RWPE1 (cell line): ENCODE data around the gene SLCO1A2.

Experiments used
- CTCF ChIA-PET: fragments of 350-600 bp; sonication (Branson Sonifier 250); formaldehyde crosslinking; extraction: SDS; loops from one replicate; lab custom pipeline; 2021; lab: Yijun Ruan, JAX
- POLR2A ChIA-PET: fragments of 400-600 bp; formaldehyde crosslinking; extraction: SDS; loops from one replicate; lab custom pipeline; 2020; ENCODE audit warnings: antibody characterized with exemption; ENCODE audit not compliant: low non-redundant PET; lab: Yijun Ruan, JAX
- DNase-seq: peaks from one replicate; pipeline ENCODE4 v3.0.0; 2012; ENCODE audit warnings: low spot score
- H3K27ac ChIP-seq: fragments of 450-650 bp; 2 replicates; pipeline ENCODE4 v1.5.1; 2017
- TF ChIP-seq, protein P1 (sequence below): fragments of 450-650 bp; conservative IDR thresholded peaks from 2 replicates; pipeline ENCODE4 v1.5.1; 2017; ENCODE audit warnings: low read depth, mild to moderate bottlenecking

The SLCO1A2 gene

DNA sequence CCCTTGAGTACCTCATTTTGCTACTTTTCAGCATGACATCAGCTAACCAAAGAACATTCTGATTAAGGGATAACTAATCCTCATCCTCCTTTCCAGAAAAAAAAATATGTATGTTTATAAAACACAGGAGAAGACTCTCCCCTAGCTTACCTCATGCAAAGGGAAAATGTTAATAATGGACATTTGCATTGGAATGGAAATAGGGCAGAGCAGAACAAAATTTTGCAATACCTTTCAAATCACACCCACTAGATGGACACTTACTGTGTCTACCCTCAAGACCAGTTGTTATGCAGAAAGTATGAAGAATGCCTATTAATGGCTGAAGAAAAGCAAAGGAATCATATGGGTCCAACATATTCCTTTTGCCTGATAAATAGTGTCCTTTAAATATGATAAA is 8.9 kb upstream of the SLCO1A2 start:
- TF ChIP-seq, protein P1, sequence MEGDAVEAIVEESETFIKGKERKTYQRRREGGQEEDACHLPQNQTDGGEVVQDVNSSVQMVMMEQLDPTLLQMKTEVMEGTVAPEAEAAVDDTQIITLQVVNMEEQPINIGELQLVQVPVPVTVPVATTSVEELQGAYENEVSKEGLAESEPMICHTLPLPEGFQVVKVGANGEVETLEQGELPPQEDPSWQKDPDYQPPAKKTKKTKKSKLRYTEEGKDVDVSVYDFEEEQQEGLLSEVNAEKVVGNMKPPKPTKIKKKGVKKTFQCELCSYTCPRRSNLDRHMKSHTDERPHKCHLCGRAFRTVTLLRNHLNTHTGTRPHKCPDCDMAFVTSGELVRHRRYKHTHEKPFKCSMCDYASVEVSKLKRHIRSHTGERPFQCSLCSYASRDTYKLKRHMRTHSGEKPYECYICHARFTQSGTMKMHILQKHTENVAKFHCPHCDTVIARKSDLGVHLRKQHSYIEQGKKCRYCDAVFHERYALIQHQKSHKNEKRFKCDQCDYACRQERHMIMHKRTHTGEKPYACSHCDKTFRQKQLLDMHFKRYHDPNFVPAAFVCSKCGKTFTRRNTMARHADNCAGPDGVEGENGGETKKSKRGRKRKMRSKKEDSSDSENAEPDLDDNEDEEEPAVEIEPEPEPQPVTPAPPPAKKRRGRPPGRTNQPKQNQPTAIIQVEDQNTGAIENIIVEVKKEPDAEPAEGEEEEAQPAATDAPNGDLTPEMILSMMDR: no peak
- ChIA-PET CTCF (no interaction called here), POLR2A (no interaction called here)
- no peak overlapping the region for H3K27ac ChIP-seq
- no peak for DNase-seq

DNA sequence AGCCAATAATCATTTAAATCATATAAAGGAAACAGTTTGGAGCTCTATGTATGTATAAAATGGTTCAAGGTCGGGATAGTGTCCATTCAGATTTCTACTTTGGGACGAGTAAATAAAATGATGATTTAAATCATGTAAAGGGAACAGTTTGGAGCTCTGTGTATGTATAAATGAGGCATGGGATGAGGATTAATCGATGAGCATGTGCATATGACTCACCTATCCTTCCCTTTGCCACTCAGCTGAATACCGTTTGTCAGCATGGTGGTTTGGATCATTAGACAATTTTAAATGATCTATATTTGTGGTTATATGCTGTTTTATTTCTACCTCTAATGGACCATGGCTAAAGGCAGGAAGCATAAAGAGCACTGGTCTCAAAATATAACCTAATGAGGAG is 7.1 kb upstream of the SLCO1A2 start:
- no peak overlapping the region for H3K27ac ChIP-seq
- ChIA-PET POLR2A (no interaction called here), CTCF (no interaction called here)
- TF ChIP-seq, protein P1: no peak
- DNase-seq: no peak

DNA sequence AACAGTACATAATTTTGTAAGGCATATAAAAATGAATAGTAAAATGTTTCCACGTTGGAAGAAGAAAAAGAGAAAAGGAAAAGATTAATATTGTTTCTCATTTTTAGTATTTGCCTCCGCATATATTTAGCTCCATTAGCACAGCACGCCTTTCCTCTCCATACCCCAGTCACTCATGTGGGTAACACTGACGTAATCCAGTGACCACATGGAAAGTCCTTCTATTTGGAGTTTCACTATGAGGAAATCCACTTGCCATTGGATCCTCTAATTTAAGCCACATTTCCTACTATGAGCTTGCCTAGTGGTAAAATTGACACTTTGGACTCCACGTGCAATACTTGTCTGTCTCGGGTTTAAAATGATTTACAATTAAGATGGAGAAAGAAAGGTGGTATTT is 5.7 kb upstream of the SLCO1A2 start:
- ChIA-PET CTCF (no interaction called here), POLR2A (no interaction called here)
- TF ChIP-seq, protein P1: no peak
- H3K27ac ChIP-seq: no peak overlapping the region
- no peak for DNase-seq

DNA sequence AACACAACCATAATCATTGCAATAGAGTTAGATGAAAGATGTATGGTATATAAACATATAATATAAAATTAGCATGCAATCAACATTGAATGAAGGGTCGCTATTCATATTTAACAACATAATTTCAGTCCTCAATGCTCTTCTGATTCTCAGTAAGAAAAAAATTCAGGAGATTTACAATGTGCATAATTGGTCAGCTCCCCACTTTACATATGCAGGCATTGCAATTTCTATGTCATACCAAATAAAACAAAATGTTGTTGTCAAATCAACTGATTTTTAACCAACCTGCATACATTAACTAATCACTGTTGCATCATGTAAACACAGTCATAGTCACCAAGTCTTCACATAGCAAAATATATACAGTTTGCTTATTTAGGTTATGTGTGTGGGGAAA is 5.2 kb upstream of the SLCO1A2 start:
- no peak for DNase-seq
- TF ChIP-seq, protein P1: no peak
- ChIA-PET CTCF (interaction anchor here (0.6 kb wide), 1 partner anchor 817 kb away, joined by 3 read pairs; no protein-coding TSS in a partner anchor), POLR2A (no interaction called here)
- no peak overlapping the region for H3K27ac ChIP-seq

DNA sequence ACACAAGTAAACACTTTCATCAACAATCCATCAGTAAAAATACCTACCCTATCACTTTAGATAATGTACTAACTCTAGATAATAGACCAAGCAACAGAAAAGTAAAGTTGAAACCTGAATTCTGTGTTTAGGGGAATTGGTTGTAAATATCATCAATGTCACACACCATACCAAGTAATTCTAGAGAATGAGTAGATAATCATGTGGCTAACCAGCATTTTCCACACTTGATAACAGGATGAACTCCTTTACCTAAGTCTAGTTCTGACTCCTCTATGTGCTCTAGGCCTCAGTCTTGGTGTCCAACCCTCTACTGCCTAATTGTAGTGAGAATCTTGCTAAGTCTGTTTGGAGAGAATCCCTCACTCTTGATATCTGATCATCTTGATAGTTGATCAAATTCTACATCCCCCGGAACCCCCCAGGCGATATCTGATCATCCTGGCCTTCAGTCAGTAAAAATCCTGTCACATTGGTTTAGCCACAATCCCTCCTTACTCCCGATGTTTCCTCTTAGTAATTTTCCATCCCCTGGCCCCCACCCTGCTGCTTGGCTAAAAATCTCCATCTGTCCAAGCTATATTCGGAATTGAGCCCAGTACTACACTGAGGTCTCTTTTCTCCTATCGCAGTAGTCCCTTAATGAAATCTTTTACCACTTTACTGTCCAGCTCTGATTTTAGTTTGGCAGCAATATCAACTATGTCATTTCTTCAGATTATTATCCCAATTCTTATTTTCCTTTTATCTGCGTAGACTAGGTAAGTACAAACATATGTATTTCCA is 3.4 kb upstream of the SLCO1A2 start:
- H3K27ac ChIP-seq: no peak overlapping the region
- DNase-seq: no peak
- POLR2A ChIA-PET: no interaction called here
- CTCF ChIA-PET: no interaction called here
- TF ChIP-seq, protein P1: no peak

DNA sequence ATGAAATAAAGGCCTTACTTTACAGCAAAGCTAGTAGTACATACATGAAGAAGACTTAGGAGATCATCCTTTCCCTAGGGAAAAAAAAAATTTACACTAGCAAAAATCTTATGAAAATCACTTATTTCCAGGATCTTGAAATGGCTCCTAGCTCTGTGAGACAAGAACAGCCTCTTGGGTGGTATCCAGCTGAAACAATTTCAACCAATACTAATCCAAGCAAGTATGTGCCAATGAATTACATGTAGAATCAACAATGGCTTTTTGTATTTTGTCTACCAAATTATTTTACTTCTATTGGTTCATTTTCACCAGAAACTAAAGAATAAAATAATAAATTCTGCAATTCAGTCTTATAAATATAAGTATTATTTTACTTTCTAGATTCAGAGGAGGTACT is 2.7 kb upstream of the SLCO1A2 start:
- ChIA-PET POLR2A (no interaction called here), CTCF (no interaction called here)
- no peak overlapping the region for H3K27ac ChIP-seq
- TF ChIP-seq, protein P1: no peak
- DNase-seq: no peak
